HG03139 (cell line): Measurements from ENCODE around the gene POLDIP2.

Experiments
- ATAC-seq: cut with Tn5 transposase; IDR thresholded peaks from one replicate; pipeline ENCODE4 v1.9.1; 2021; ENCODE audit not compliant: unreplicated experiment

POLDIP2 gene

GRCh38 chr17:28367641-28368305 lies 10.4 kb upstream of the POLDIP2 start:
- no peak for ATAC-seq

- ATAC-seq, result no peak
These were observed 9.3 kb upstream of the POLDIP2 start for GRCh38 chr17:28366605-28367004.

GRCh38 chr17:28365487-28365886 lies 8.2 kb upstream of the POLDIP2 start:
- no peak for ATAC-seq

- ATAC-seq, result no peak
These were observed 7.5 kb upstream of the POLDIP2 start, which contains the start of gene SEBOX for GRCh38 chr17:28364665-28365363. TSS of gene SEBOX (minus strand) at chr17:28365199. CDS start at chr17:28365151, 48 bp downstream.

- no peak for ATAC-seq
These were observed 6.7 kb upstream of the POLDIP2 start for GRCh38 chr17:28363776-28364650.

- ATAC-seq, result no peak
These were observed 5.9 kb upstream of the POLDIP2 start for GRCh38 chr17:28363186-28363585.

- ATAC-seq, result no peak
These were observed 522 bp upstream of the POLDIP2 start for GRCh38 chr17:28357901-28358197.

- no peak for ATAC-seq
These were observed 7.1 kb downstream of the POLDIP2 start for GRCh38 chr17:28350271-28350670.

- ATAC-seq, result no peak
These were observed 8.3 kb downstream of the POLDIP2 start for GRCh38 chr17:28348979-28349378.

- no peak for ATAC-seq
These were observed 10.0 kb downstream of the POLDIP2 start for GRCh38 chr17:28347261-28347891.

GRCh38 chr17:28346746-28347246 lies 10.5 kb downstream of the POLDIP2 start:
- ATAC-seq, result no peak

GRCh38 chr17:28346199-28346580 lies 11.1 kb downstream of the POLDIP2 start:
- ATAC-seq, result no peak

- no peak for ATAC-seq
These were observed 11.7 kb downstream of the POLDIP2 start for GRCh38 chr17:28345419-28346198.

GRCh38 chr17:28344435-28344901 lies 12.9 kb downstream of the POLDIP2 start:
- no peak for ATAC-seq

GRCh38 chr17:28344011-28344410 lies 13.3 kb downstream of the POLDIP2 start:
- no peak for ATAC-seq

GRCh38 chr17:28343491-28343932 lies 13.8 kb downstream of the POLDIP2 start:
- no peak for ATAC-seq

GRCh38 chr17:28342313-28342712 lies 15.0 kb downstream of the POLDIP2 start:
- ATAC-seq, result no peak

- ATAC-seq, result no peak
These were observed 15.8 kb downstream of the POLDIP2 start for GRCh38 chr17:28341516-28341915.

- no peak for ATAC-seq
These were observed 17.0 kb downstream of the POLDIP2 start for GRCh38 chr17:28340374-28340773.

GRCh38 chr17:28339431-28339830 lies 17.9 kb downstream of the POLDIP2 start:
- ATAC-seq, result no peak
